Erythroblast (primary cell): ENCODE measurements around the gene TLN1.

Experiments used
- GATA1 ChIP-seq: IDR thresholded peaks from 2 replicates; pipeline ENCODE4 v1.6.1; 2011; ENCODE audit warnings: low read depth, mild to moderate bottlenecking, control low read depth, low read length, moderate library complexity
- POLR2A ChIP-seq: IDR thresholded peaks from 2 replicates; pipeline ENCODE4 v1.6.1; 2011; ENCODE audit warnings: mild to moderate bottlenecking, low read length

- no peak for TF ChIP-seq POLR2A
- no peak for TF ChIP-seq GATA1
Measured at GRCh38 chr9:35695943-35696401, 36.0 kb downstream of the TLN1 start.
